ENCODE measurements around the gene SHD. TPM values are rescaled to one million over a fixed set of nuclear protein-coding genes. Genes with fewer than 3 reads are reported as not detected.
A peak's percentile ranks its signal among the peaks of the same experiment; 100 is the strongest.
"Not testable (repeated sequence)": the region's sequence is repeated elsewhere in the genome, so short reads cannot be mapped to it uniquely, and the experiment has no call there.

SHD gene
- total RNA-seq, 1 donor from 2014 or later = 8.8 TPM

DNA sequence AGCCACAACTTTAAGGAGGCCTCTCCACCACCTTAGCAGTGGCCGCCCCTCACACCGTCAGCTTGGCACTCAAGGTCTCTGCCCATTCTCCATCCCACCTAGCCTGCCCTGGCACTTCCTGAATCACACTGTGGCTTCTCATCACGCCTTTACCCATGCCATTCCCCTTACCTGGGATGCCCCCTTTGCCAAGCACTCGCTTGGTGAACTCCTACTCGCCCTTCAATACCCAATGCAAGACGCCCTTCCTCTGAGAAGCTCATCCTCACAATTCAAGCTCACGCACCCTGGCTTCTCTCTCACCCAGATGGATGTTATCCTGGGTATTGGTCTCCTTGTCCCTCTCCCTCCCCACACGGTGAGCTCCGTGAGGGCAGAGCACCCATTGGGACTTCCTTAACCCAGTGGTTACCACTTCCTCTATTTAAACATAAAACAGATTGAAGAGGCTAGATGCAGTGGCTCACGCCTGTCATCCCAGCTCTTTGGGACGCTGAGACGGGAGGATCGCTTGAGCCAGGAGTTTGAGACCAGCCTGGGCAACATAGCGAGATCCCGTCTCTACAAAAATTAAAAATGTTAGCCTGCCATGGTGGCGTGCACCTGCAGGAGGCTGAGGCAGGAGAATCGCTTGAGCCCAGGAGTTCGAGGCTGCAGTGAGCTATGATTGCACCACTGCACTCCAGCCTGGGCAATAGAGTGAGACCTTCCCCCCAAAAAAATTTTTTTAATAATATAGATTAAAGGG, 12.6 kb upstream of the SHD start:
- no peak for DNase-seq (ENCODE audit: low spot score)
- ATAC-seq = no peak

DNA sequence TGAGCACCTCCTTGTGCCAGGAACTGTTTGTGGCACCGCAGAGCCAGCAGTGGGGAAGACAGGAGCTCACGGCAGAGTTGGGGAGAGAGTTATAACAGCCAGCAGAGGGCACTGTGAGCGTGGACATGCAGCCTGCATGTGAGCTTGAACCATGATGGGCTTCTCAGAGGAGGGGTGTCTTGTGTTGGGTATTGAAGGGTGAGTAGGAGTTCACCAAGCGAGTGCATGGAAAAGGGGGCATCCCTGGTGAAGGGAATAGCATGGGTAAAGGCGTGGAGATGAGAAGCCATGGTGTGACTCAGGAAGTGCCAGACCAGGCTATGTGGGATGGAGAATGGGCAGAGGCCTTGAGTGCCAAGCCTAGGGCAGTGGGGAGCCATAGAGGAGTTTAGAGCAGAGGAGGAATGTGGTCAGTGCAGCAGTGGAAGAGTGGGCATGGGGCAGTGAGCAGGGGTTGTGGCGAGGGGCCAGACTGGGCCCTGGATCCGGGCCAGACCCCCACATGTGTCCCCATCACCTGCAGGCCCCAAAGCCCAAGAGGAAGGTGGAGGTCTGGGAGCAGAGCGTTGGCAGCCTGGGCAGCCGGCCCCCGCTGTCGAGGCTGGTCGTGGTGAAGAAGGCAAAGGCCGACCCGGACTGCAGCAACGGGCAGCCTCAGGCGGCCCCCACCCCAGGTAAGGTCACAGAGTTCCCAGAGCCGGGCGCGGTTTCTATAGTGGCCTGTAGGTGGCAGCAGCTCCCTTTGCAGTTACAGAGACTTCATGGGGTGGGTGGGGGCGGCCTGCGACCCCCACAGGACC, 11.8 kb upstream of the SHD start:
- DNase-seq (ENCODE audit: low spot score) (peak; percentile 76), ATAC-seq (peak; percentile 70)

DNA sequence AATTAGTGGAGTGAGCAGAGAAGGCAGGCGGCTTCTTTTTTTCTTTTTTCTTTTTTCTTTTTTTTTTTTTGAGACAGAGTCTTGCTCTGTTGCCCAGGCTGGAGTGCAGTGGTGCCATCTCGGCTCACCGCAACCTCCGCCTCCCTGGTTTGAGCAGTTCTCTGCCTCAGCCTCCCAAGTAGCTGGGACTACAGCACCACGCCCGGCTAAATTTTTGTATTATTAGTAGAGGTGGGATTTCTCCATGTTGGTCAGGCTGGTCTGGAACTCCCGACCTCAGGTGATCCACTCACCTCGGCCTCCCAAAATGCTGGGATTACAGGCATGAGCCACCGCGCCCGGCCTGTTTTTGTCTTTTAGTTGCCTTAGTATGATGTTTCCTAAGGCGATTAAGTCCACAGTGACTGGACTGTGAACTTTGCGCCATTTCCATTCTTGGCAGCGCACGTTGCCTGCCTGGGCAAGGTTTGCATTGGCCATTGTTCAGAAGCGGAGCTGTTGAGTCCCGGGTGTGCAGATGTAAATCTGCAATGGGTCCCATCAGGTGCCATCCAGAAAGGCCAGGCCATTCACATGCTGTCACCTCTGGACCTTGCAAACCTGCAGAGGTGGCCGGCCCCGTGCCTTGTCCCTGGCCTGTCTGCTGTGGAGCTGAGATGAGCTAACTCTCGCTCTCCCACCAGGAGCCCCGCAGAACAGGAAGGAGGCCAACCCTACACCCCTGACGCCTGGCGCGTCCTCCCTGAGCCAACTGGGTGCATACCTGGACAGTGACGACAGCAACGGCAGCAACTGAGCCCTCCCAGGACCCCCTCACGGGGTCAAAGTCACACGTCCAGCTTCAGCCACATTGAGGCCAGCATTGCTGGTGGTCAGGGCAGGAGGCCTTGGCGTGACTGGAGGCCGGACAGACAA, 10.9 kb upstream of the SHD start:
- ATAC-seq (peak; percentile 82), DNase-seq (ENCODE audit: low spot score) (peak; percentile 96)

DNA sequence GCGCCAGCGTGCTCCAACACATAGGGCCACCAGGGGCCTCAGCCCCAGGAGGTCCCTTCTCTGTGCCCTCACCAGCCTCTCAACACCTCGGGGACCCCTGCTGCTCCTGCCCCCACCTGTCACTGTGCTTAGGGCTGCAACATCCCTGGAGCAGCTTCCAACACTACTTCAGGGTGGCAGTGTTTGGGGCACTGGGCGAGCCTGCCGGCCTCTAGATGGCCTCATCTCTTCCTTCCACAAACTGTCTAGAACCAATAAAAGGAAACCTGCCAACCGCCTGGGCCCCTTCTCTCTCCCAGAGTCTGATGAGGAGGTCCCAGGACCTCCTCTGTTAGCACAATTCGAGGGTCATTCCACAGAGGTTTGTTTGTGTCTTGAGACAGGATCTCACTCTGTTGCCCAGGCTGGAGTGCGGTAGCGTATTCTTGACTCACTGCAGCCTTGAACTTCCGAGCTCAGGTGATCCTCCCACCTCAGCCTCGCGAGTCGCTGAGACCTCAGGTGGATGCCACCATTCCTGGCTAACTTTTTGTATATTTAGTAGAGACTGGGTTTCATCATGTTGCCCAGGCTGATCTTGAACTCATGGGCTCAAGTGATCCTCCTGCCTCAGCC, 10.1 kb upstream of the SHD start:
- no peak for DNase-seq (ENCODE audit: low spot score)
- ATAC-seq = peak; percentile 53

DNA sequence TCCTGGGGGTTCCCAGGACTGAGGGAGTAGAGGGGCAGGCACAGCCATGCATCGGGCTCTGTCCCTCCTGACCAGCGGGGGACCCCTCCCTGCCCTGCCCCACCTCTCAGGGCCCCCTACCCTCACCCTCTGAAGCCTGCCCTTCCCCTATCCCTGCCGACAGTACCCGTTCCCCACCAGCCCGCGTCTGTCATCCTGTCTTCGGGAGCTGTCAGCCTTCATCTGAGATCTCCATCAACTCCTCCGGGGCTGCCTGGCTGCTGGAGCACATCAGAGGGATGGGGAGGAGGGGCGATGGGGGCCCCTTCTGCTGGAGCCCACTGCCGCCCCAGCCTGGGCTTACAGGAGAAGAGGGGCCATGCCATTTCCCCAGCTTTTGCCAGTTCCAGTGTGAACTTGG, 6.2 kb upstream of the SHD start:
- no peak for ATAC-seq
- DNase-seq (ENCODE audit: low spot score) = no peak

DNA sequence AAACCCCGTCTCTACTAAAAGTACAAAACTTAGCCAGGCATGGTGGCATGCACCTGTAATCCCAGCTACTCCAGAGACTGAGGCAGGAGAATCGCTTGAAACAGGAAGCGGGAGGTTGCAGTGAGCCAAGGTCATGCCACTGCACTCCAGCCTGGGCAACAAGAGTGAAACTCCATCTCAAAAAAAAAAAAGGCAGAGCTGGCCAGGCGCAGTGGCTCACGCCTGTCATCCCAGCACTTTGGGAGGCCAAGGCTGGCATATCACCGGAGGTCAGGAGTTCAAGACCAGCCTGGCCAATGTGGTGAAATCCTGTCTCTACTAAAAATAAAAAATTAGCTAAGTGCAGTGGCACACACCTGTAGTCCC, 4.8 kb upstream of the SHD start:
- peak; percentile 65 for ATAC-seq
- DNase-seq (ENCODE audit: low spot score) = not testable (repeated sequence)

DNA sequence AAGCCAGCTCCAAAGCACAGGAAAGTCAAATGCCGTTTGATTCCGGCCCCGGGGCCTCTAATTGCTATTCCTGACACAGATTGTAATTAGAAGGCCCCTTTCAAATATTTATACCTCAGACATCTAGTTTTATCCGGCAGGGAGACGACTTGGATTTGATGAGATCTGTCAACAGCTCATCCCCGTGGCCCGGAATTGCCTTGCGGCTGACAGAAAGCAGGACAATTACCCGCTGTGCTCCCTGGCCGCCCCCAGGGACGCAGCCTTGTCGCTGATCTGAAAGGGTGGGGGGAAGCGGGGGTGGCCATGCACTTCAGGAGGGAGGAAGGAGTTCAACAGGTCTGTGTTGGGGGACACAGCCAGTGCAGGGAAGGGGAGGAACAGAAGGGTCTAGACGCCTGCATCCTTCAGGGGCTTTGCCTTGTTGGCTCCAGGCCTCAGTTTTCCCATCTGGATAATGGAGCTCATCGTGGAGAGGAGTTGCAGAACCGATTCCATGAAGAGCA, 1.8 kb upstream of the SHD start:
- no peak for DNase-seq (ENCODE audit: low spot score)
- ATAC-seq = no peak

DNA sequence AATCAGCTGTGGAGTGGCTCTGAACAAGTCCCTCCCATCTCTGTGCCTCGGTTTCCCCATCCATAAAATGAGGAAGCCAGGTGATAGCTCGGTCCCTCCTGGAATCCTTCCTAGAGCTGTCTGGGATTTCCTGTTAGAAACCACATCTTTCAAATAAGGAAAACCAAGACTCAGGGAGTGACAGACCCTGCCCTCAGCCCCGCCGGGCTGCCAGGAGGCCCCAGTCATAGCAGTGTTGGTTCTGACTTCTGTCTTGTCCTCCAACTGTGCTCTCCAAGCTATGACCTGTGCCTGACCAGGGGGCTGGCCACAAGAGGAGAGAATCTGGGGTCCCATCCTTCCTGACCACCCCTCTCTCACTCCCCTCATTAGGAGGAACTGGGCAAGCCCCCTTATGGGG, 1.1 kb upstream of the SHD start:
- DNase-seq (ENCODE audit: low spot score) (no peak), ATAC-seq (no peak)

DNA sequence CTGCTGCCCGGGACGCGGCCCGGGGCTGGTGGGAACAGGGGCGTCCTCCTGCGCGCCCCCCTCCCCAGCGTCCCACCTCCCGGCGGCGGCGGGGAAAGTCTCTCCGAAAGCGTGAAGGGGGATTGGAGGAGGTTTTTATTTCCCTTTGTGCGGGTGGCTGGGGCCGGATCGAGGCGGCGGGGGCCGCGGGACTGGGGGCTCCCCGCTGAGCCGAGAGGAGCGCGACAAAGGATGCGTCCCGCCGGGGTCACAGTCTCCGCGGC, 132 bp downstream of the SHD start:
- no peak for DNase-seq (ENCODE audit: low spot score)
- ATAC-seq = no peak

DNA sequence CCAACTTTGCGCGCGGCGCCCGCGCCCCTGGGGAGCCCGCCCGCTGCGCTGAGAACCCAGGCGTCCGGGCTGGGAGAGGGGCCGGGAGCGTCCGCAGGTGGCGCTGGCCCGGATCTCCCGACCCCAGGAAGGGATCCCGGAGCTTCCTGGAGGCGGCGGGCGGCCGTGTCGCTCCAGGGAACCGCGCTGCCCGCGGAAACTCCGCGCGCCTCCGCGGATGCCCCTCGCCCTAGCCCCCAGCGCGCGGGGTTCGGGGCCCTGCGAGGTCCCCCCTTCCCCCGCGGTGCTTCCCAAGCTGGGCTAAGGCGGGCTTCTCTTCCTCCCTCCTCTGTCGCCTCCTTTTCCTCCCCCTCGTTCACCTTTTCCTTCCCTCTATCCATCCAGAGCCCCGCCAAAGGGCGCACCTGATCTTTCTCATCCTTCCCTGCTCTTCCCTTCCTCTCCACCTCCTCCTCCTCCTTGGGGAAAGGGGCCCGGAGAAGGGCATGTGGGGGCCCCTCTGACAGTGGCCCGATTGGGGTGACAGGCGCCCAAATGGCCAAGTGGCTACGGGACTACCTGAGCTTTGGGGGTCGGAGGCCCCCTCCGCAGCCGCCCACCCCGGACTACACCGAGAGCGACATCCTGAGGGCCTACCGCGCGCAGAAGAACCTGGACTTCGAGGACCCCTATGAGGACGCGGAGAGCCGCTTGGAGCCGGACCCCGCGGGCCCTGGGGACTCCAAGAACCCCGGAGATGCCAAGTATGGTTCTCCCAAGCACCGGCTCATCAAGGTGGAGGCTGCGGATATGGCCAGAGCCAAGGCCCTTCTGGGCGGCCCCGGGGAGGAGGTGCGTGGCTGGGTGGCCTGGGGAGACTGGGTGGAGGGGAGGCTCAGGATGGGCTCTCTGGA, 710 bp downstream of the SHD start:
- DNase-seq (ENCODE audit: low spot score) = no peak
- ATAC-seq = no peak

DNA sequence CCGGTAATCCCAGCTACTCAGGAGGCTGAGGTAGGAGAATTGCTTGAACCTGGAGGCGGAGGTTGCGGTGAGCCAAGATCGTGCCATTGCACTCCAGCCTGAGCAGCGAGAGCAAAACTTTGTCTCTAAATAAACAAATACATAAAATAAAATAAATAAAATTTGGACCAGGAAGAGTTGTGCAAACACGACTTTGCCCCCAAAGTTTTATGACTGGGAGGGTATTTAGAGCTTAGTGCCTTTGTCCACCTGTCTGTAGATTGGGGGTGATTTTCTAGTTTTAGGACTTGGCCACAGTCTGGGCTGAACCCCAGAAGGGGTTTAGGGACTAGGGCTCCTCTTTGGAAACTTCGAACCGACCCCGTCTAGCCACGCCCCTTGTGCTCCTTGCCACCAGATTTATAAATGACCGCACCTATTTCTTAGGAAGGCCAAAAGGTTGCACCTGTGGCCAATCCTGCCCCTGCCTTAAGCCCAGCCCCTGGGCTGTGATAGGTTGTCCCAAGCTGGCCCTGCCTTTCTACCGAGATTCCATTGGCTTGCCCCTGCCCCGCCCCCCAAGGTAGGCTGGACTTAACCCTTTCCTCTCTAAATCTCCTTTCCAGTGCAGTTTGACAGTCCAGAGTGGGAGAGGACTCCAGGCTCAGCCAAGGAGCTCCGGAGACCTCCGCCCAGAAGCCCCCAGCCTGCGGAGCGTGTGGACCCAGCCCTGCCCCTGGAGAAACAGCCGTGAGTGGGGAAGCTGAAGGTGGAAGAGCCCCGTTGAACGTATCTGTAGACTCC, 5.3 kb downstream of the SHD start:
- DNase-seq (ENCODE audit: low spot score) (peak; percentile 92), ATAC-seq (peak; percentile 98)

DNA sequence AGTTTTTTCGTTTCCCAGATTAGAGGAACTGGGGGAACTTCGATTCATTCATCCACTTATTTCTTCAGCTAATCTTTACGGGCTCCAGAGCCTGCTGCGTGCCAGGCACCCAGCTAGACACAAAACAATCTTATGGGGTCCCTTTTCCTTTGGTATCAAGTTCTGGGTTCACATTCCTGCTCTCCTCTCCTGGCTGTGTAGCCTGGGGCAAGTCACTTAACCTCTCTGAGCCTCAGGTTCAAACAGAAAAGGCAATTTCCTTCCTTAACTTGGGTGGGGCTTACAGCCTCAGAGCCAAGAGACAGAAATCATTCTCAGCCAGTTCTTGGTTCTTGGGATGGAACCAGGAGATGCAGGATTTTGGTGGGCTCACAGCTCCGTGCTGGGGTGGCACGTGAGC, 5.9 kb downstream of the SHD start:
- no peak for DNase-seq (ENCODE audit: low spot score)
- no peak for ATAC-seq

DNA sequence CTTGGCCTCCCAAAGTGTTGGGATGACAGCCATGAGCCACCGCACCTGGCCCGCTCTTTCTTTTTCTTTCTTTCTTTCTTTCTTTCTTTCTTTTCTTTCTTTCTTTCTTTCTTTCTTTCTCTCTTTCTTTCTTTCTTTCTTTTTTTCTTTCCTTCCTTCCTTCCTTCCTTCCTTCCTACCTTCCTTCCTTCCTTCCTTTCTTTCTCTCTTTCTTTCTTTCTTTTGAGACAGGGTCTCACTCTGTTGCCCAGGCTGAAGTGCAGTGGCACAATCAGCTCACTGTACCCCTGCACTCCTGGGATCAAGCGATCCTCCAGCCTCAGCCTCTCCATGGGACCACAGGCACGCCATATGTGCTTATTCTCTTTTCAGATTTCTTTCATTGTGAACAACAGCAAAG, 7.1 kb downstream of the SHD start:
- not testable (repeated sequence) for ATAC-seq; DNase-seq (ENCODE audit: low spot score)

DNA sequence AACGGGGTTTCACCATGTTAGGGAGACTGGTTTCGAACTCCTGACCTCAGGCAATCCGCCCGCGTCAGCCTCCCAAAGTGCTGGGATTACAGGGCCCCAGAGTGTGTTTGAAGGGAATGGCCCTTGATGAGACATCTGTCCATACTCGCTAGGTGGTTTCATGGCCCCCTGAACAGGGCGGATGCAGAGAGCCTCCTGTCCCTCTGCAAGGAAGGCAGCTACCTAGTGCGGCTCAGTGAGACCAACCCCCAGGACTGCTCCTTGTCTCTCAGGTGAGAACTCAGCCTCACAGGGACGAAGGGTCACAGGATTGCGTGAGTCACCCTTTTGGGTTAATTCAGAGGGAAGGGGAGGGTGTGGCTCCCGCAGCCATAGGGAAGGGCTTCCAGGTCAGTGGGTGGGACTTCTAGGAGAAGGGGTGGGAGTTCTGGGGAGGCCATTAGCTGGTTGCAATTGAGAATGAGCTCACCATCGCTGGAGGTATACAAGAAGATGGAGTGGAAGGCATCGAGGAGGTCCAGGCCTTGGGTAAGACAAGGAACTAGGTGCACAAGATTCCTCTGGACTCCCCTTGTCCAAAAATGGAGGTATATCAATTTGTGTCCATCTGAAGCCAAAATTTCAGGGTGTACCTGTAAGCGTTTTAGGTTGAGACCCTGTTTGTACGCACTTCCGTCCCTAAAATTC, 9.2 kb downstream of the SHD start:
- DNase-seq (ENCODE audit: low spot score) (no peak), ATAC-seq (no peak)

DNA sequence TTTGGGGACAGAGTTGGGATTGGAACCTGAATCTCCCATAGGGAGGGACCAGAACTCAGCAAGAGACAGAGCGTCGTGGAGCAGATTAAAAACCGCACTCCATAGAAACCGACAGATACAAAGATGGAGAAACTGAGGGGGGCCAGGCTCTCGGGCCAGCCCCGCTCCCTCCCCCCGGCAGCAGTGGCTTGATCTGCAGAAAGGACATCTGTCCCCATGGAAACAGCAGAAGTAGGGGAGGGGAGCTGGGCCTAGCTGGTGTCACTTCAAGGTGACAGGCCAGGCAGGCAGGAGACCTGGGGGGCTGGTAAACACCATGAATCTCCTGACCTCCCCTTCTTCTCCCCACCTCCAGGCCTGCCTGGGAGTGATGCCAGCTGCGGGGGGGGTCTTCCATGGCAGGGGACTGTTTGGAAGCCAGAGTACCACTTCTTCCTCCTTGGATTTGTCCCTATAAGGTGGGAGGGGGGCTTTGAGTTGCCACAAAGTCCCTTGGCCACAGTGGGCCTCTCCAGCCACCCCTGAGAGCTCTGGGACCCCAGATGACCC, 12.2 kb downstream of the SHD start:
- no peak for DNase-seq (ENCODE audit: low spot score)
- ATAC-seq = no peak

DNA sequence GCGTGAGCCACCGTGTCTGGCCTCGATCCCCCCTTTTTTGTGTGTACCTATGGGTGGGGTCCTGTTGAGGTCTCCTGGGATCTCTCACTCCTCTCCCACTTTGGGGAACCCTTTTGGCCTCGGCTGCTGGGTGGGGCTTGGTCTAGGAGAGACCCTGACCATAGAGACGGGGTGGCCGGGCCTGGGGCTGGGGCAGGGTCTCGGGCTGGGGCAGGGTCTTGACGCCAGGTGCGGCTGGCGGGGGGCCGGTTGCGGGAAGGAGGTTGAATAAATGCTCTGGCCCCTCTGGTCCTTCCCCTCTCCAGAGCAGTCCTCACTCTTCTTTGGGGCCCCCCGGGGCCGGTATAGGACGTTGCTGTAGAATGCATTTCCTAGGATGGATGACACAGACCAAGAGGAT, 13.4 kb downstream of the SHD start:
- DNase-seq (ENCODE audit: low spot score) = no peak
- no peak for ATAC-seq

DNA sequence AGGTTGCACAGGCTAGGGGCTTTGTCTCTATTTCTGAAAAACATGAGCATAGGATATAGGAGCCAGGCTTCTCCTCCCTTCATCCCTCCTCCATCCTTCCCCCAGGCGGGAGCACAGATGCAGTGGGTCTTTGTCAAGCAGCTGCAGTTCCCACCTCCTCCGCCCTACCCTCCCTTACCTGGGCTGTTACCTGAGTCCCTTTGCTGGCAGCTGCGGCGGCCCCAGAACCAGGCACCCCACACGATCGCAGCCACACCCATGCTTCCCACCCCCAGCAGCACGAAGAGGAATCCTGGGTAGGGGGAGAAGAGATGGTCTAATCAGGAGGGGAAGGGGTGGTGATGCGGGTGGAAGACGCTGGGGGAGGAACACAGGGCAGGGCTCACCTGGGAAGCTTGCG, 15.3 kb downstream of the SHD start:
- no peak for DNase-seq (ENCODE audit: low spot score)

DNA sequence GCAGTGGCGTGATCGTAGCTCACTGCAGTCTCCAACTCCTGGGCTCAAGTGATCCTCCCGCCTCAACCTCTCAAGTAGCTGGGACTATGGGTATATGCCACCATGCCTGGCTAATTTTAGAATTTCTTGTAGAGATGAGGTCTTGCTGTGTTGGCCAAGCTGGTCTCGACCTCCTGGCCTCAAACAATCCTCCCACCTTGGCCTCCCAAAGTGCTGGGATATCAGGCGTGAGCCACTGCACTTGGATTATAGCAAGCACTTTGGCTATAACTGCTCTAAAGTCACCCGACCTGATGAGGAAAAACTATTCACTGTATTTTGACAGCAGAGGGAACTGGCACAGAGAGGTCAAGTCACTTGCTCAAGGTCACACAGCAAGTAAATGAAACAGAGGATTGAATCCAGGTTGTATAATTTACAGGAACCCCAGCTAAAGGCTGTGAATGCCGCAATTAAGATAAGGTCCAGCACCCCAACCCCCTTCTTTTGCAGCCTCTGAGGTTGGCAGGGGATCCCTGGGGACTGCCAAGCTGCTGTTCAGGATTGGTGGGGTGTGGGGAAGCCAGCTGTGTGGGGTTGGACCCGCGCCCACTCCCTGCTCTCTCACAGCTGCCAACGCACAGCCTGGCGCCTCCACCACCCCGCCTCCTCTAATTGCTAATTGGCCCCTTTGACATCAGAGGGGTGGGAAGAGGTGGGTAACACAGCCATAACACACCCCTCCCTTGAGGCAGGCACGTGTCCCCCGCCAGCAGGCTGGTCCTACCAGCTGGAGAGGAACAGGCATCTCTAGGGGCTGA, 17.1 kb downstream of the SHD start:
- DNase-seq (ENCODE audit: low spot score) (no peak), ATAC-seq (no peak)

More for the DNA sequence above, 15.3 kb downstream of the SHD start:
- no peak for ATAC-seq
